ENCODE measurements around the gene DUOX2. TPM values are rescaled to one million over a fixed set of nuclear protein-coding genes. Genes with fewer than 3 reads are reported as not detected.

Gene DUOX2
- total and polyA plus RNA-seq, 4 donors: 0.06 to 0.08 TPM; not detected in 2

DNA sequence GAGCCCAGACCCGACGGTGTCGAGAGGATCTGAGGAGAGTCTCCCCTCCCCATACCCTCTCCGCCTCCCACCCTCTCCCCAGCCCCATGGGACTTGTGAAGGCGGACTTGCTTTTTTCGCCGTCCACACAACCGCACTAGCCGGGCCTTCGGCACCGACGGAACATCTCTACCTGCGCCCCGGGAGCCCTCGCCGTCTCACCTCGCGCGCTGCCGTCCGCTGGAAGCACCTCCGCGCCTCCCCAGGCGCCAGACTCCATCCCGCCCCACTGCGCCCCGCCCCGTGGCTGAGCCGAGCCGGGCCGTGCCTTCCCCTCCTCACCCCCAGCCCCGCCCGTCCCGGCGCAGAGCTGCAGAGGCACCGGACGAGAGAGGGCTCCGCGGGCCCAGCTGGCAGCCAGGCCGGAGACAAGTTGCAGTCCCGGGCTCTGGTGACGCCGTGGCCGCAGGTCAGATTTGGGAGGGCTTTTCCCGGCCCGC lies 15.7 kb upstream of the DUOX2 start, which contains the start of the genes DUOX1 and DUOXA1:
Gene DUOX1, plus strand, starts transcription at position 344 of the 479 bp plus-strand sequence. CDS start 1,973 bp downstream, outside the sequence.
Gene DUOXA1, minus strand, starts transcription at position 229 of the 479 bp plus-strand sequence. CDS start 6,865 bp downstream, outside the sequence.
- TF ChIP-seq YY1 (IDR thresholded peaks at IDR 0.05) (no peak), ZBTB33 (IDR thresholded peaks at IDR 0.05) (no peak), HNF4A (conservative IDR thresholded peaks at IDR 0.05) (no peak), NR2F2 (IDR thresholded peaks at IDR 0.05) (no peak), SP1 (IDR thresholded peaks at IDR 0.05) (no peak), TAF1 (conservative IDR thresholded peaks at IDR 0.05) (no peak), FOXA2 (IDR thresholded peaks at IDR 0.05) (no peak), FOXA1 (IDR thresholded peaks at IDR 0.05) (no peak), RXRA (IDR thresholded peaks at IDR 0.05) (no peak), ATF3 (IDR thresholded peaks at IDR 0.05) (no peak), RAD21 (IDR thresholded peaks at IDR 0.05) (no peak), EGR1 (IDR thresholded peaks at IDR 0.05; ENCODE audit: low read depth in 2 of 2) (no peak), JUND (IDR thresholded peaks at IDR 0.05) (no peak), HNF4G (IDR thresholded peaks at IDR 0.05) (no peak), GABPA (IDR thresholded peaks at IDR 0.05 in 1 of 2, conservative IDR thresholded peaks at IDR 0.05 in 1 of 2) (no peak), MAX (IDR thresholded peaks at IDR 0.05) (no peak)
- TF ChIP-seq, protein P1, sequence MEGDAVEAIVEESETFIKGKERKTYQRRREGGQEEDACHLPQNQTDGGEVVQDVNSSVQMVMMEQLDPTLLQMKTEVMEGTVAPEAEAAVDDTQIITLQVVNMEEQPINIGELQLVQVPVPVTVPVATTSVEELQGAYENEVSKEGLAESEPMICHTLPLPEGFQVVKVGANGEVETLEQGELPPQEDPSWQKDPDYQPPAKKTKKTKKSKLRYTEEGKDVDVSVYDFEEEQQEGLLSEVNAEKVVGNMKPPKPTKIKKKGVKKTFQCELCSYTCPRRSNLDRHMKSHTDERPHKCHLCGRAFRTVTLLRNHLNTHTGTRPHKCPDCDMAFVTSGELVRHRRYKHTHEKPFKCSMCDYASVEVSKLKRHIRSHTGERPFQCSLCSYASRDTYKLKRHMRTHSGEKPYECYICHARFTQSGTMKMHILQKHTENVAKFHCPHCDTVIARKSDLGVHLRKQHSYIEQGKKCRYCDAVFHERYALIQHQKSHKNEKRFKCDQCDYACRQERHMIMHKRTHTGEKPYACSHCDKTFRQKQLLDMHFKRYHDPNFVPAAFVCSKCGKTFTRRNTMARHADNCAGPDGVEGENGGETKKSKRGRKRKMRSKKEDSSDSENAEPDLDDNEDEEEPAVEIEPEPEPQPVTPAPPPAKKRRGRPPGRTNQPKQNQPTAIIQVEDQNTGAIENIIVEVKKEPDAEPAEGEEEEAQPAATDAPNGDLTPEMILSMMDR (IDR thresholded peaks at IDR 0.05; ENCODE audit: low read depth, low read length, missing input control): no peak
- TF ChIP-seq, protein P2, sequence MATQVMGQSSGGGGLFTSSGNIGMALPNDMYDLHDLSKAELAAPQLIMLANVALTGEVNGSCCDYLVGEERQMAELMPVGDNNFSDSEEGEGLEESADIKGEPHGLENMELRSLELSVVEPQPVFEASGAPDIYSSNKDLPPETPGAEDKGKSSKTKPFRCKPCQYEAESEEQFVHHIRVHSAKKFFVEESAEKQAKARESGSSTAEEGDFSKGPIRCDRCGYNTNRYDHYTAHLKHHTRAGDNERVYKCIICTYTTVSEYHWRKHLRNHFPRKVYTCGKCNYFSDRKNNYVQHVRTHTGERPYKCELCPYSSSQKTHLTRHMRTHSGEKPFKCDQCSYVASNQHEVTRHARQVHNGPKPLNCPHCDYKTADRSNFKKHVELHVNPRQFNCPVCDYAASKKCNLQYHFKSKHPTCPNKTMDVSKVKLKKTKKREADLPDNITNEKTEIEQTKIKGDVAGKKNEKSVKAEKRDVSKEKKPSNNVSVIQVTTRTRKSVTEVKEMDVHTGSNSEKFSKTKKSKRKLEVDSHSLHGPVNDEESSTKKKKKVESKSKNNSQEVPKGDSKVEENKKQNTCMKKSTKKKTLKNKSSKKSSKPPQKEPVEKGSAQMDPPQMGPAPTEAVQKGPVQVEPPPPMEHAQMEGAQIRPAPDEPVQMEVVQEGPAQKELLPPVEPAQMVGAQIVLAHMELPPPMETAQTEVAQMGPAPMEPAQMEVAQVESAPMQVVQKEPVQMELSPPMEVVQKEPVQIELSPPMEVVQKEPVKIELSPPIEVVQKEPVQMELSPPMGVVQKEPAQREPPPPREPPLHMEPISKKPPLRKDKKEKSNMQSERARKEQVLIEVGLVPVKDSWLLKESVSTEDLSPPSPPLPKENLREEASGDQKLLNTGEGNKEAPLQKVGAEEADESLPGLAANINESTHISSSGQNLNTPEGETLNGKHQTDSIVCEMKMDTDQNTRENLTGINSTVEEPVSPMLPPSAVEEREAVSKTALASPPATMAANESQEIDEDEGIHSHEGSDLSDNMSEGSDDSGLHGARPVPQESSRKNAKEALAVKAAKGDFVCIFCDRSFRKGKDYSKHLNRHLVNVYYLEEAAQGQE (IDR thresholded peaks at IDR 0.05): no peak
- Histone ChIP-seq H3K27me3 (ENCODE audit: control insufficient read depth in 4 of 4, insufficient read depth in 4 of 4, low read length in 3 of 4) (peaks cover 0 to 12% (median 3%) of the 10 kb centered on the region in 4 donors), H3K27ac (ENCODE audit: low read depth in 1 of 2, low read length in 2 of 2) (no peak within 1 kb of the TSS)

More for the DNA sequence above, 15.7 kb upstream of the DUOX2 start, which contains the start of the genes DUOX1 and DUOXA1:
- Histone ChIP-seq H3K9me3 (ENCODE audit: control insufficient read depth in 4 of 4, low read length in 3 of 4) (no peaks in the 10 kb centered on the region), H3K36me3 (ENCODE audit: control insufficient read depth in 4 of 4, insufficient read depth in 3 of 4, low read depth in 1 of 4, low read length in 3 of 4) (no peaks in the 10 kb centered on the region), H3K4me3 (ENCODE audit: low read depth in 1 of 3, low read length in 3 of 3) (peak within 1 kb of the TSS in 1 of 3 donors; percentile 4), H3K9ac (ENCODE audit: low read depth in 1 of 2, low read length in 2 of 2) (no peak within 1 kb of the TSS), H3K4me1 (ENCODE audit: control insufficient read depth in 4 of 4, insufficient read depth in 4 of 4, low read length in 3 of 4) (peaks cover 0 to 3% (median under 1%) of the 10 kb centered on the region in 4 donors)
- no peak for DNase-seq (ENCODE audit: low spot score)
- WGBS: 15% methylated on average over 46 of the region's 46 CpGs
